ENCODE measurements around the gene TMEM40. TPM values are rescaled to one million over a fixed set of nuclear protein-coding genes. Genes with fewer than 3 reads are reported as not detected.
"Not testable (repeated sequence)": the region's sequence is repeated elsewhere in the genome, so short reads cannot be mapped to it uniquely, and the experiment has no call there.

The TMEM40 gene
- total RNA-seq, 1 donor from 2014 or later = not detected

DNA sequence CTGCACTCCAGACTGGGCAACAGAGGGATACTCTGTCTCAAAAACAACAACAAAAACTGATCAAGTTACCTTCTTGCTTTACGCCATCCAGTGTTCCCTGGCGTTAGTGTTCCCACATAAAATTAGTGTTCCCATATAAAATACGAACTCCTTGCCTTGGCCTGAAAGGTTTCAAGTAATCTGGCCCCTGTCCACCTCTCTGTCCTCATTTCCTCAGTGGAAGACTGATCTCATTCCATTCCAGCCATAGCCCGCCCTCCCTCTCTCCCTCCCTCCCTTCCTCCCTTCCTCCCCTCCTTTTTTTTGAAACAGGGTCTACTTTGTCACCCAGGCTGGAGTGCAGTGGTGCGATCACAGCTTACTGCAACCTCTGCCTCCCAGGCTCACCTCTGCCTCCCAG lies 34.6 kb upstream of the TMEM40 start:
- H3K4me1 Mint-ChIP-seq (ENCODE audit: low read depth) = peaks cover 3% of the 10 kb centered on the region
- intact Hi-C loops (cut with micrococcal nuclease) = no loop called here
- H3K4me3 Mint-ChIP-seq (ENCODE audit: low read depth) = no peak overlapping the region
- H3K27me3 Mint-ChIP-seq (ENCODE audit: low read depth) = peaks cover 33% of the 10 kb centered on the region
- no peak for DNase-seq (ENCODE audit: low spot score)
- H3K36me3 Mint-ChIP-seq (ENCODE audit: low read depth) = no peaks in the 10 kb centered on the region
- no peak overlapping the region for H3K27ac Mint-ChIP-seq
- H3K9me3 Mint-ChIP-seq = no peaks in the 10 kb centered on the region

DNA sequence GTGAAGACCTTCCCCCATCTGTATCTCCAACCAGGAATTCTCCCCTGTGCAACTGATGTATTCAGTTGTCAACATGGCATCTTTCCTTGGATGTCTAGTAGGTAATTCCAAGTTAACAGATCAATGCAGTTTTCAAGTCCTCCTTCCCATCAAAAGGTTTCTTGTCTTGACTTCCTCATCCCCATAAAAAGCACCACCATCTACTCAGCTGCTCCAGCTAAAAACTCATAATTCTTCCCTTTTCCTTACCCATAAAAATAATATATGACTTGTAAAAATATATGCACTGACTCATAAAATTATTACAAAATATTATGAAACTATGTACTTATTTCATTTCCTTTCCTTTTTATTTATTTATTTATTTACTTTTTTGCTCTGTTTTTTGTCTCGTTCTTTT lies 32.4 kb upstream of the TMEM40 start:
- intact Hi-C loops (cut with micrococcal nuclease) = no loop called here
- H3K27ac Mint-ChIP-seq = no peak overlapping the region

DNA sequence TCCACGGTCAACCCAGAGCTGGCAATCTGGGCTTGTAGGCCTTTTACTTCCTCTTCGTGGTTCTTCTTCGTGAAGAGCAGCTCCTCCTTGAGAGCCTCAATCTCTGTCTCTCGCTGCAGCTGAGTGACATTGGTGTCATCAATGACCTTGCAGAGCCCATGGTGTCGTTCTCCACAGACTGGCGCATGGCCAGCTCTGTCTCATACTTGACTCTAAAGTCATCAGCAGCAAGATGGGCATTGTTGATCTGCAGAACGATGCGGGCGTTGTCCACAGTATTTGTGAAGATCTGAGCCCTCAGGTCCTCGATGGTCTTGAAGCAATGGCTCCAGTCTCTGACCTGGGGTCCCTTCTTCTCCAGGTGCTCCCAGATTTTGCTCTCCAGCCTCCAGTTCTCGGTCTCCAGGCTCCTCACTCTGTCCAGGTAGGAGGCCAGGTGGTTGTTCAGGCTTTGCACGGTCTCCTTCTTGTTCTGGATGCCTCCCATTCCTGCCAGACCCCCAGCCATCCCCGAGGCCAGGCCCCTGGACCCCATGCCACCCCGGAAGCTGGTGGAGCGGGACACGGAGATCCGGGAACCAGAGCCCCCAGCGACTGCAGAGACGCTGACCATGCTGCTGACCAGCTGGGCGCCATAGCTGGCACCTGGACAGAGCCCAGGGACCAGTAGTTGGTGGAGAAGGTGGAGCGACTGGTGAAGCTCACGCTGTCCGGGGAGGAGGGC lies 29.1 kb upstream of the TMEM40 start:
- not testable (repeated sequence) for H3K9me3 Mint-ChIP-seq; DNase-seq (ENCODE audit: low spot score); H3K4me3 Mint-ChIP-seq (ENCODE audit: low read depth); H3K27ac Mint-ChIP-seq; H3K4me1 Mint-ChIP-seq (ENCODE audit: low read depth); H3K36me3 Mint-ChIP-seq (ENCODE audit: low read depth)
- intact Hi-C loops (cut with micrococcal nuclease) = loop anchor here (1.0 kb wide), 2 partner anchors 22 to 104 kb away; no protein-coding TSS in a partner anchor
- peaks cover 20% of the 10 kb centered on the region for H3K27me3 Mint-ChIP-seq (ENCODE audit: low read depth)

More for the DNA sequence above, 32.4 kb upstream of the TMEM40 start:
- Mint-ChIP-seq H3K27me3 (ENCODE audit: low read depth) (peaks cover 26% of the 10 kb centered on the region), H3K36me3 (ENCODE audit: low read depth) (no peaks in the 10 kb centered on the region), H3K4me1 (ENCODE audit: low read depth) (peaks cover 3% of the 10 kb centered on the region), H3K9me3 (no peaks in the 10 kb centered on the region), H3K4me3 (ENCODE audit: low read depth) (no peak overlapping the region)
- DNase-seq (ENCODE audit: low spot score) = no peak

DNA sequence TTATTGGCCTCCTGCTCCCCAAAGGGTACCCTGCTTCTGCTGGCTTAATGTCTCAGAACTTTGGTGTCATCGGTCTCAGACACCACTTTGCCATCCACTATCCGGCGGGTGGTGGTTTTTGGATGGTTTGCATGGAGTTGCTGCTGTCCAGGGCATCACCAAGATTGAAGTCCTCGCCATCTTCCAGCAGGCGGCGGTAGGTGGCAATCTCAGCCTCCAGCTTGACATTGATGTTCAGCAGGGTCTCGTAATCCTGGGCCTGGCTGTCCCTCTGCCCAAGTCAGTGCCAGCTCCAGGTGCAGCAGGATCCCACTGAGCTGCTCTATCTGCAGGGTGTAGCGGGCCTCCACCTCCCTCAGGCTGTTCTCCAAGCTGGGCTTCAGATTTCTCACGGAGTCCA lies 28.3 kb upstream of the TMEM40 start:
- not testable (repeated sequence) for H3K36me3 Mint-ChIP-seq (ENCODE audit: low read depth); H3K9me3 Mint-ChIP-seq; H3K4me3 Mint-ChIP-seq (ENCODE audit: low read depth); H3K27ac Mint-ChIP-seq; H3K4me1 Mint-ChIP-seq (ENCODE audit: low read depth)
- intact Hi-C loops (cut with micrococcal nuclease) = loop anchor here (1.0 kb wide), 2 partner anchors 23 to 105 kb away; no protein-coding TSS in a partner anchor
- H3K27me3 Mint-ChIP-seq (ENCODE audit: low read depth) = peaks cover 24% of the 10 kb centered on the region
- peak; percentile 19 for DNase-seq (ENCODE audit: low spot score)

DNA sequence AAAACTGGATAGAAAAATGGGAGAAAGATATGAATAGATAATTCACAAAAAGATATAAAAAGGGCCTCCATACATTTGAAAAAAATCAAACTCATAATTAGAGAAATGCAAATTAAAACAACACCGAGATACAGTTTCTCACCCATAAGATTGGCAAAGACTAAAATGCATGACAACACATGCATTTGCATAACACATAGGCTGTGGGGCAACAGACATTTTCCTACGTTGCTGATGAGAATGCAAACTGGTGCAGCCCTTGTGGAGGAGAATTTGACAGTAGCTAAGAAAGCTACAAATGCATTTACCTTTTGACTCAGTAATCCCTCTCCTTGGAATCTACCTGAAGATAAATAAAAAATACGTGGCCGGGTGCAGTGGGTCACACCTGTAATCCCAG lies 26.0 kb upstream of the TMEM40 start:
- Mint-ChIP-seq H3K4me3 (ENCODE audit: low read depth) (no peak overlapping the region), H3K9me3 (no peaks in the 10 kb centered on the region), H3K27ac (no peak overlapping the region), H3K4me1 (ENCODE audit: low read depth) (no peaks in the 10 kb centered on the region), H3K36me3 (ENCODE audit: low read depth) (no peaks in the 10 kb centered on the region), H3K27me3 (ENCODE audit: low read depth) (peaks cover 26% of the 10 kb centered on the region)
- intact Hi-C loops (cut with micrococcal nuclease) = no loop called here
- no peak for DNase-seq (ENCODE audit: low spot score)

DNA sequence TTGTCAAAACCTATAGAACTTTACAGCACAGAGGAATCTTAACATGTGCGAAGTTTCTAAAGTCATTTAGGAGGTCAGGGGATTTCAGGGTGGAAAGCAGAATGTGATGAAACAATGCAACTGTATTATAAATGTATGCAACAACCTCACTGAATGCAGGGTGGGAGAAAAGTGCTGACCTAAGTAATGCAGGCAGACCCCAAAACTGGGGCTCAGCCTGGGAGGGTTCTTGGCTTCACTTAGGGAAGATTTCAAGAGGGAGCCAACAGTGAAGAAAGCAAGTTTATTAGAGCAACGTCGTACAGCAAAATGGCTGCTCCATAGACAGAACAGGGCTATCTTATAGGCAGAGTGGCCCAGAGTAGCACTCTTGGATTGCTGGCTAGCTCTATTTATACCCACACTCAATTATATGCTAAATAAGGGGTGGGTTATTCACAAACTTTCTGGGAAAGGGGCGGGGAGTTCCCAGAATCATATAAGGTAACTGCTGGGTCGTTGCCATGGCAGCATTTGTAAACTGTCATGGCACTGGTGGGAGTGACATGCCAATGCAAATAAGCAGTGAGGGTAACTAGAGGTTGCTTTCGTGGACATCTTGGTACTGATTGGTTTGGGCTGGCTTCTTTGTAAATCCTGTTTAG lies 23.2 kb upstream of the TMEM40 start:
- peaks cover 21% of the 10 kb centered on the region for H3K27me3 Mint-ChIP-seq (ENCODE audit: low read depth)
- no peaks in the 10 kb centered on the region for H3K4me1 Mint-ChIP-seq (ENCODE audit: low read depth)
- H3K27ac Mint-ChIP-seq = no peak overlapping the region
- intact Hi-C loops (cut with micrococcal nuclease) = no loop called here
- H3K9me3 Mint-ChIP-seq = no peaks in the 10 kb centered on the region
- H3K36me3 Mint-ChIP-seq (ENCODE audit: low read depth) = no peaks in the 10 kb centered on the region
- no peak for DNase-seq (ENCODE audit: low spot score)
- H3K4me3 Mint-ChIP-seq (ENCODE audit: low read depth) = no peak overlapping the region

DNA sequence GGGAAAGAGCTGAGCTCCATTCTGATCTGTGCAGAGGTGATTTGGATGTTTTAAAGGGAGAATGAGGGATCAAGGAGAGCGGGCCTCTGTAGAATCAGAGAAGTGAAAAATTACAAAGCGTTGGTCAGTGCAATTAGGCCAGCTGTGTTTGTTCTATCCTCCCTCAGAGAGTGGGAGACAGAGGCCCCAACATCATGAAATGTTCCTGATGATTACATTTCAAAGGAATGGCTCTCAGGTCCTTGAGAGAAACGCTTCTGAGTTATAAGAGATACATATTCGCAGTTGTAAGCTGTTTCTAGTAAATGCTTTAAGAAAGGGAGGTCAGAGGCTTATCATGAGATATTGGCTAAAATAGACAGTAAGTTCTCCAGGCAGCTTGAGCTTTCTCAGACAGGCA lies 21.7 kb upstream of the TMEM40 start:
- no peaks in the 10 kb centered on the region for H3K36me3 Mint-ChIP-seq (ENCODE audit: low read depth)
- no peak overlapping the region for H3K27ac Mint-ChIP-seq
- no peak overlapping the region for H3K4me3 Mint-ChIP-seq (ENCODE audit: low read depth)
- intact Hi-C loops (cut with micrococcal nuclease) = no loop called here
- no peak for DNase-seq (ENCODE audit: low spot score)
- H3K4me1 Mint-ChIP-seq (ENCODE audit: low read depth) = no peaks in the 10 kb centered on the region
- peaks cover 18% of the 10 kb centered on the region for H3K27me3 Mint-ChIP-seq (ENCODE audit: low read depth)
- H3K9me3 Mint-ChIP-seq = no peaks in the 10 kb centered on the region

DNA sequence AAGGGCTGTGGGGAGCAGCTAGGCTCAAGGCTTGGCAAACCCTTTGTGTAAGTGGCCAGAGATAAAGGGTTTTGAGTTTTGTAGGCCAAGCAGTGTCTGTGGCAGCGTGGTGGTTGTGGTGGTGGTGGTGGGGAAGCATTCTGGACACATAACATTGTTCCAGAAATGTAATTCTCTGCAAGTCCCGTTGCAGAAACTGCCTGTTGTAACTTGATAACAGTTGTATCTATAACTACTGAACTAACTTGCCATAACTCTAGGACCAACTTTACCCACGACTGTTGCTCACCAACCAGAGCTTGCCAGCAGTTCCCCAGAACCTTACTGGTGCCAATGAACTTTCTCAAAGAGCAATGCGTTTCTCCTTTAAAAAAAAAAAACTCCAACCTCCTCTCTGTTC lies 18.1 kb upstream of the TMEM40 start:
- H3K9me3 Mint-ChIP-seq = no peaks in the 10 kb centered on the region
- DNase-seq (ENCODE audit: low spot score) = no peak
- intact Hi-C loops (cut with micrococcal nuclease) = no loop called here
- H3K27me3 Mint-ChIP-seq (ENCODE audit: low read depth) = peaks cover 5% of the 10 kb centered on the region
- H3K4me3 Mint-ChIP-seq (ENCODE audit: low read depth) = no peak overlapping the region
- no peak overlapping the region for H3K27ac Mint-ChIP-seq
- H3K36me3 Mint-ChIP-seq (ENCODE audit: low read depth) = no peaks in the 10 kb centered on the region
- no peaks in the 10 kb centered on the region for H3K4me1 Mint-ChIP-seq (ENCODE audit: low read depth)

DNA sequence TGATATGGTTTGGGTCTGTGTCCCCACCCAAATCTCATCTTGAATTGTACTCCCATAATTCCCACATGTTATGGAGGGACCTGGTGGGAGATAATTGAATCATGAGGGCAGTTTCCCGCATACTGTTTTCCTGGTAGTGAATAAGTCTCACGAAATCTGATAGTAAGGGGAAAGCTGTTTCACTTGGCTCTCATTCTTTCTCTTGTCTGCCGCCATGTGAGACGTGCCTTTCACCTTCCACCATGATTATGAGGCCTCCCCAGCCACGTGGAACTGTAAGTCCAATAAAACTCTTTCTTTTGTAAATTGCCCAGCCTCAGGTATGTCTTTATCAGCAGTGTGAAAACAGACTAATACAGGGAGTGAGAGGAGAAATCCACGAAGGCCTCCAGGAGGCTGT lies 16.9 kb upstream of the TMEM40 start:
- H3K4me3 Mint-ChIP-seq (ENCODE audit: low read depth); H3K36me3 Mint-ChIP-seq (ENCODE audit: low read depth); H3K27ac Mint-ChIP-seq; H3K27me3 Mint-ChIP-seq (ENCODE audit: low read depth); H3K9me3 Mint-ChIP-seq; H3K4me1 Mint-ChIP-seq (ENCODE audit: low read depth); DNase-seq (ENCODE audit: low spot score); intact Hi-C loops (cut with micrococcal nuclease): not testable (repeated sequence)

DNA sequence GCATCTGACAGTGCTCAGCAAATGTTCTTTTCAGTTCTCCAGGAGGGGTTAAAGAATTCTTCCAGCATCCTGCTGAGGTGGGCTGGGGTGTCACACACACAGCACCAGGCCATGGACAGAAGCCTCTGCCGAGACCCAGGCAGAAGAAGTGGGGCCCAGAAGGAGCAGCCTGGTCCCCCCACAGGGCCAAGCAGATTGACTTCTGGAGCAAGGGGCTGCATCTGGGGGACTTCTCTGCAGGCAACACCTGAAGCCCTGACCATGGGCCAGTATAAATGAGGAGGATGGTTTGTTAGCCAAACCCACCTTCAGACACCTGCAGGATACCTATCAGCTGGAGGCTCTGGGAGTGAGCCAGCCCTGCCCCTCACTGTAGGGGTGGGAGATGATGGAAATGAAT lies 16.2 kb upstream of the TMEM40 start:
- H3K4me3 Mint-ChIP-seq (ENCODE audit: low read depth) = no peak overlapping the region
- H3K27ac Mint-ChIP-seq = no peak overlapping the region
- DNase-seq (ENCODE audit: low spot score) = no peak
- H3K27me3 Mint-ChIP-seq (ENCODE audit: low read depth) = peaks cover 2% of the 10 kb centered on the region
- intact Hi-C loops (cut with micrococcal nuclease) = no loop called here
- H3K4me1 Mint-ChIP-seq (ENCODE audit: low read depth) = no peaks in the 10 kb centered on the region
- no peaks in the 10 kb centered on the region for H3K9me3 Mint-ChIP-seq
- H3K36me3 Mint-ChIP-seq (ENCODE audit: low read depth) = no peaks in the 10 kb centered on the region

DNA sequence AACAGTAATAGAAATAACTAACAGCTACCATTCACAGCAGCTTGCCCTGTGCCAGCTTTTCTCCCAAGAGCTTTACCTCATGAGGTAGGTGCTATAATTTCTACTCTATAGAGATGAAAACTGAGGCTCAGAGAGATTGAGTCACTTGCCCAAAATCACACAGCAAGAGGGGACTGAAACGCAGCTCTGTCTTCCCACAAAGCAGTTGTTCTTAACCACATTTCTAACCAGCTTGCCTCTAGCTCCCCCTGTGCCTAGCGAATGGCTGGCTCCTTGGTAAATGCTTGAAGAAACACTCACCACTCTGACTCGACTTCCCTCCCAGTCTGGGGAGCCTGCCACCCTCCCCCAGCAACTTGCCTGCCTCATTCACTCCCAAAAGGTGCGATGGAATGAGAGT lies 15.6 kb upstream of the TMEM40 start:
- Mint-ChIP-seq H3K4me1 (ENCODE audit: low read depth) (no peaks in the 10 kb centered on the region), H3K27ac (no peak overlapping the region), H3K27me3 (ENCODE audit: low read depth) (peaks cover 2% of the 10 kb centered on the region), H3K36me3 (ENCODE audit: low read depth) (no peaks in the 10 kb centered on the region), H3K4me3 (ENCODE audit: low read depth) (no peak overlapping the region), H3K9me3 (no peaks in the 10 kb centered on the region)
- intact Hi-C loops (cut with micrococcal nuclease) = no loop called here
- DNase-seq (ENCODE audit: low spot score) = no peak

DNA sequence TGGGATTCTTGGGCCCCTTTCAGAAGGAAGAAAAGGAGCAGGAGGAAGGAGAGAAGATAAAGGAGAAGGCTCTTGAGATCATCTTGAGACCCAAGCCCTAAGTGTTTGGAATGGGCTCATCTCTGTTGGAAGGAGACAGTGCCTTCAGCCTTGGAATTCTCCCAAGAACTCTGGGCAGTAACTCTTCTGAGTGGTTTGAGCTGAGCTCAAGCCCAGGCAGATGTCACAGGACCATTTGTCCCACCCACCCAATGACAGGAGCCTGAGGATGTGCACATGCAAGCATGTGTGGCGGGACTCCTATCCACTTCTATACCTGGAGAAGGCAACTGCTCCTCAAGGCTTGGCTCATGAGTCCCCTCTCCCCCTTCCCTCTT lies 14.6 kb upstream of the TMEM40 start:
- DNase-seq (ENCODE audit: low spot score) = no peak
- no peaks in the 10 kb centered on the region for H3K36me3 Mint-ChIP-seq (ENCODE audit: low read depth)
- no peaks in the 10 kb centered on the region for H3K4me1 Mint-ChIP-seq (ENCODE audit: low read depth)
- H3K9me3 Mint-ChIP-seq = no peaks in the 10 kb centered on the region
- intact Hi-C loops (cut with micrococcal nuclease) = no loop called here
- no peak overlapping the region for H3K4me3 Mint-ChIP-seq (ENCODE audit: low read depth)
- H3K27me3 Mint-ChIP-seq (ENCODE audit: low read depth) = peaks cover 2% of the 10 kb centered on the region
- no peak overlapping the region for H3K27ac Mint-ChIP-seq

DNA sequence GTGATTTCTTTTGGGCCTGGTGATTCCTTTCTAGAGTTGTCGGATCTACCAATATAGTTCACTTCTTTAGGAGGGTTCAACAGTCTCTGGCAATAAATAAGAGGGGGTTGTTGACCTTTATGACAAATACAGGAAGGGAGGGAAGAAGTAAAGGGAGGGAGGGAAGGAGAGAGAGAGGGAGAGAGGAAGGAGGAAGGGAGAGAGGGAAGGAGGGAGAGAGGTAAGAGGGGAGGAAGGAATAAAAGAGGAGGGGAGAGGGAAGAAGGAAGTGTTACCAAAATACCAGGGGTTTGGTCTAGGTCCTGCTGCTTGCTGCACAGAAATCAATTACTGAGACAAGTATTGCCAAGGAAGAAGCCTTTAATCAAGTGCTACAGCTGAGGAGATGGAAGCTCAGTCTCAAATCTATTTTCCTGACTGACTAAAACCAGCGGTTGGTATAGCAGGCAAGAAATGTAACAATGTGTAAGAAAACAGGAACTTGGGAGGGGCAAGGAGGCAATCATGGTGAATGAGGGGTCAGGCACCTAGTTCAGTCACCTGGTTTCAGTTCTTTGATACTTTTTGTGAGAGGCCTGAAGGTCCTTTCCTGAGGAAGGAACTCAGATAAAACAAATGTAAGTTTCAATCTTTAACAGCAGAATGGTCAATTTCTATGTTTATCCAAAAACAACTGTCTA lies 14.1 kb upstream of the TMEM40 start:
- Mint-ChIP-seq H3K4me3 (ENCODE audit: low read depth) (no peak overlapping the region), H3K9me3 (no peaks in the 10 kb centered on the region), H3K4me1 (ENCODE audit: low read depth) (no peaks in the 10 kb centered on the region), H3K27me3 (ENCODE audit: low read depth) (peaks cover 2% of the 10 kb centered on the region), H3K27ac (no peak overlapping the region), H3K36me3 (ENCODE audit: low read depth) (no peaks in the 10 kb centered on the region)
- intact Hi-C loops (cut with micrococcal nuclease) = no loop called here
- DNase-seq (ENCODE audit: low spot score) = no peak

Measured in activated T-helper 2 cell treated with anti-CD3 and anti-CD28 coated beads, Interferon-gamma antibody, Interleukin-2, Interleukin-4, amounts not matched to agents 10 μg/mL and 5 μg/mL and 100 μg/mL, durations not matched to agents 14 hours and 24 hours and 36 hours (primary cell).